ENCODE measurements around the gene MTAP.

The MTAP gene

GRCh38 chr9:21841133-21841532 is 38.7 kb downstream of the MTAP start:
- Histone ChIP-seq H3K27me3 (no peaks in the 10 kb centered on the region), H3K4me3 (no peak overlapping the region), H3K4me1 (no peaks in the 10 kb centered on the region), H3K27ac (no peak overlapping the region), H3K9me3 (peaks cover 0 to 7% (median 5%) of the 10 kb centered on the region in 3 donors), H3K36me3 (peaks cover 46 to 56% (median 53%) of the 10 kb centered on the region in 3 donors)
- intact Hi-C loops (cut with DNase I; ENCODE audit: low total_unique reads) = no loop called here
- no peak for DNase-seq
- no peak for TF ChIP-seq CTCF (IDR thresholded peaks at IDR 0.05)

- intact Hi-C loops (cut with DNase I; ENCODE audit: low total_unique reads) = no loop called here
- Histone ChIP-seq H3K27ac (no peak overlapping the region), H3K9me3 (peaks cover 0 to 32% (median 11%) of the 10 kb centered on the region in 3 donors), H3K4me1 (no peaks in the 10 kb centered on the region), H3K36me3 (peaks cover 20 to 41% (median 22%) of the 10 kb centered on the region in 3 donors), H3K4me3 (no peak overlapping the region), H3K27me3 (no peaks in the 10 kb centered on the region)
- DNase-seq = no peak
- TF ChIP-seq CTCF (IDR thresholded peaks at IDR 0.05) = no peak
These were observed 46.2 kb downstream of the MTAP start for GRCh38 chr9:21848615-21849014.

GRCh38 chr9:21852754-21853153 is 50.3 kb downstream of the MTAP start:
- intact Hi-C loops (cut with DNase I; ENCODE audit: low total_unique reads) = no loop called here
- no peak overlapping the region for H3K27ac ChIP-seq
- no peak for DNase-seq
- H3K27me3 ChIP-seq = no peaks in the 10 kb centered on the region
- no peak overlapping the region for H3K4me3 ChIP-seq
- no peak for TF ChIP-seq CTCF (IDR thresholded peaks at IDR 0.05)
- H3K9me3 ChIP-seq = peaks cover 0 to 10% (median 5%) of the 10 kb centered on the region in 3 donors
- H3K36me3 ChIP-seq = peaks cover 33 to 66% (median 45%) of the 10 kb centered on the region in 3 donors
- H3K4me1 ChIP-seq = no peaks in the 10 kb centered on the region

- H3K36me3 ChIP-seq = peaks cover 33 to 66% (median 44%) of the 10 kb centered on the region in 3 donors
- H3K27ac ChIP-seq = no peak overlapping the region
- no peak for DNase-seq
- no peaks in the 10 kb centered on the region for H3K27me3 ChIP-seq
- no peak for TF ChIP-seq CTCF (IDR thresholded peaks at IDR 0.05)
- no peaks in the 10 kb centered on the region for H3K4me1 ChIP-seq
- peaks cover 0 to 4% (median 0%) of the 10 kb centered on the region in 3 donors for H3K9me3 ChIP-seq
- H3K4me3 ChIP-seq = no peak overlapping the region
- intact Hi-C loops (cut with DNase I; ENCODE audit: low total_unique reads) = no loop called here
These were observed 51.0 kb downstream of the MTAP start for GRCh38 chr9:21853414-21853813.

- no peak overlapping the region for H3K4me3 ChIP-seq
- H3K27me3 ChIP-seq = no peaks in the 10 kb centered on the region
- H3K36me3 ChIP-seq = peaks cover 36 to 66% (median 47%) of the 10 kb centered on the region in 3 donors
- H3K4me1 ChIP-seq = no peaks in the 10 kb centered on the region
- H3K27ac ChIP-seq = no peak overlapping the region
- no peak for TF ChIP-seq CTCF (IDR thresholded peaks at IDR 0.05)
- H3K9me3 ChIP-seq = no peaks in the 10 kb centered on the region
- DNase-seq = no peak
- intact Hi-C loops (cut with DNase I; ENCODE audit: low total_unique reads) = no loop called here
These were observed 51.7 kb downstream of the MTAP start for GRCh38 chr9:21854119-21854518.

- no peaks in the 10 kb centered on the region for H3K9me3 ChIP-seq
- no peak overlapping the region for H3K4me3 ChIP-seq
- DNase-seq = no peak
- no peaks in the 10 kb centered on the region for H3K27me3 ChIP-seq
- no peak for TF ChIP-seq CTCF (IDR thresholded peaks at IDR 0.05)
- H3K27ac ChIP-seq = no peak overlapping the region
- H3K4me1 ChIP-seq = no peaks in the 10 kb centered on the region
- H3K36me3 ChIP-seq = peaks cover 40 to 66% (median 51%) of the 10 kb centered on the region in 3 donors
- intact Hi-C loops (cut with DNase I; ENCODE audit: low total_unique reads) = no loop called here
These were observed 52.2 kb downstream of the MTAP start for GRCh38 chr9:21854594-21854993.

All from tibial artery (tissue), 4 donors.